Cardiac fibroblast (primary cell): ENCODE measurements around the gene ADGRL2.

ENCODE experiments used
- DNase-seq, 2 donors: peaks; one replicate each; pipeline versions ENCODE4 v3.0.0 to v3.0.0-alpha.2; 2010; ENCODE audit warnings: low read depth in 2 of 2
- H3K4me3 ChIP-seq, 2 donors: replicated peaks in 1 of 2; 1 replicate in 1 of 2; 2 replicates in 1 of 2; pipeline ENCODE4 v1.5.1; 2011; ENCODE audit warnings: low read depth in 2 of 2, low read length in 2 of 2, mild to moderate bottlenecking in 2 of 2, moderate library complexity in 1 of 2
- CTCF ChIP-seq: IDR thresholded peaks from one replicate; pipeline ENCODE4 v1.5.1; 2011; ENCODE audit warnings: low read depth, mild to moderate bottlenecking, low read length, inconsistent platforms

Gene ADGRL2

GRCh38 chr1:82007804-82008203, 207.1 kb downstream of the ADGRL2 start:
- no peak for TF ChIP-seq CTCF
- H3K4me3 ChIP-seq = no peak overlapping the region
- DNase-seq = no peak

- H3K4me3 ChIP-seq = no peak overlapping the region
- peak; percentile 21 for TF ChIP-seq CTCF
- peak in 1 of 2 donors; percentile 5 for DNase-seq
Observed at GRCh38 chr1:82013702-82014101, 213.0 kb downstream of the ADGRL2 start.

GRCh38 chr1:82015444-82015843, 214.7 kb downstream of the ADGRL2 start:
- no peak overlapping the region for H3K4me3 ChIP-seq
- no peak for DNase-seq
- no peak for TF ChIP-seq CTCF

GRCh38 chr1:82018319-82018718, 217.6 kb downstream of the ADGRL2 start:
- no peak overlapping the region for H3K4me3 ChIP-seq
- DNase-seq = no peak
- no peak for TF ChIP-seq CTCF

- no peak overlapping the region for H3K4me3 ChIP-seq
- no peak for TF ChIP-seq CTCF
- no peak for DNase-seq
Observed at GRCh38 chr1:82019508-82019907, 218.8 kb downstream of the ADGRL2 start.

GRCh38 chr1:82030830-82031229, 230.1 kb downstream of the ADGRL2 start:
- no peak overlapping the region for H3K4me3 ChIP-seq
- no peak for DNase-seq
- no peak for TF ChIP-seq CTCF

- TF ChIP-seq CTCF = no peak
- H3K4me3 ChIP-seq = no peak overlapping the region
- DNase-seq = no peak
Observed at GRCh38 chr1:82032068-82032467, 231.3 kb downstream of the ADGRL2 start.
